Esophagus squamous epithelium (tissue), 4 donors: ENCODE measurements around the gene DOCK1.

Experiments
- CTCF ChIP-seq, 6 experiments: fragments of 450-650 bp in 4 of 6; fragments of 200-600 bp in 2 of 6; sonication (generic) in 2 of 6; IDR thresholded peaks; one replicate each; pipeline ENCODE4 v1.5.1; 2016 to 2019; ENCODE audit warnings: antibody characterized with exemption in 6 of 6, mild to moderate bottlenecking in 4 of 6, moderate library complexity in 4 of 6
- POLR2A ChIP-seq, 4 donors: fragments of 450-650 bp; IDR thresholded peaks; one replicate each; pipeline ENCODE4 v1.6.1; 2017; ENCODE audit warnings: antibody characterized with exemption in 4 of 4, mild to moderate bottlenecking in 4 of 4, moderate library complexity in 3 of 4

GRCh38 chr10:127034790-127035189 lies 129.6 kb downstream of the DOCK1 start:
- TF ChIP-seq CTCF (IDR thresholded peaks at IDR 0.05) (no peak), POLR2A (IDR thresholded peaks at IDR 0.05) (no peak)
